Measurements from ENCODE around the gene ZNF442.
"Not testable (repeated sequence)": the region's sequence is repeated elsewhere in the genome, so short reads cannot be mapped to it uniquely, and the experiment has no call there.

ZNF442 gene
- long read RNA-seq, donor 1, partial matches to known transcripts = 0 of 1 reads
- long read RNA-seq, donor 1, other reads (novel, unspliced or antisense) = 0 of 1 reads
- long read RNA-seq, donor 2, partial matches to known transcripts = 0 of 1 reads
- long read RNA-seq, donor 2, other reads (novel, unspliced or antisense) = 0 of 1 reads
- long read RNA-seq, donor 3 = 0 reads
- long read RNA-seq, donor 4 = 0 reads
- long read RNA-seq, donor 5, partial matches to known transcripts = 0 of 2 reads
- long read RNA-seq, donor 5, other reads (novel, unspliced or antisense) = 0 of 2 reads
- long read RNA-seq, donor 6, partial matches to known transcripts = 0 of 2 reads
- long read RNA-seq, donor 6, other reads (novel, unspliced or antisense) = 0 of 2 reads
- long read RNA-seq, donor 7 = 0 reads
- long read RNA-seq, donor 8, partial matches to known transcripts = 0 of 4 reads
- long read RNA-seq, donor 8, other reads (novel, unspliced or antisense) = 0 of 4 reads

GRCh38 chr19:12365236-12366162, at the start of gene ZNF442:
Gene ZNF442, minus strand, starts transcription at chr19:12365683. Its CDS starts 2,052 bp downstream, at chr19:12363631.
- DNase-seq = peak; percentile 95

- DNase-seq = no peak
Observed at GRCh38 chr19:12411893-12412292, 46.4 kb upstream of the ZNF442 start.

GRCh38 chr19:12400633-12401502, 35.4 kb upstream of the ZNF442 start, which contains the start of gene ZNF799:
Gene ZNF799, minus strand, starts transcription at chr19:12401271. Its CDS starts 201 bp downstream, at chr19:12401070.
- DNase-seq = peak; percentile 95

GRCh38 chr19:12399901-12400632, 34.6 kb upstream of the ZNF442 start:
- peak; percentile 55 for DNase-seq

GRCh38 chr19:12391148-12391547, 25.7 kb upstream of the ZNF442 start:
- not testable (repeated sequence) for DNase-seq

- not testable (repeated sequence) for DNase-seq
Observed at GRCh38 chr19:12386365-12386764, 20.9 kb upstream of the ZNF442 start.

GRCh38 chr19:12380444-12380737, 14.9 kb upstream of the ZNF442 start:
- no peak for DNase-seq

- DNase-seq = no peak
Observed at GRCh38 chr19:12379732-12380443, 14.4 kb upstream of the ZNF442 start.

GRCh38 chr19:12374026-12374425, 8.5 kb upstream of the ZNF442 start:
- no peak for DNase-seq

GRCh38 chr19:12364391-12365235, 870 bp downstream of the ZNF442 start:
- peak; percentile 59 for DNase-seq

GRCh38 chr19:12362236-12362635, 3.2 kb downstream of the ZNF442 start:
- DNase-seq = not testable (repeated sequence)

- DNase-seq = no peak
Observed at GRCh38 chr19:12353375-12353774, 12.1 kb downstream of the ZNF442 start.

- DNase-seq = no peak
Observed at GRCh38 chr19:12350890-12351197, 14.6 kb downstream of the ZNF442 start.

- no peak for DNase-seq
Observed at GRCh38 chr19:12350185-12350889, 15.1 kb downstream of the ZNF442 start.

GRCh38 chr19:12346896-12347295, 18.6 kb downstream of the ZNF442 start:
- no peak for DNase-seq

- no peak for DNase-seq
Observed at GRCh38 chr19:12345197-12345596, 20.3 kb downstream of the ZNF442 start.

- peak; percentile 93 for DNase-seq
Observed at GRCh38 chr19:12333162-12334159, 32.0 kb downstream of the ZNF442 start, which contains the start of gene ZNF563. Gene ZNF563, minus strand, starts transcription at chr19:12333633. Its CDS starts 151 bp downstream, at chr19:12333482.

All from right kidney (tissue), 9 donors.